AG04449 (cell line): ENCODE measurements around the gene ALG14.

ENCODE experiments used
- CTCF ChIA-PET: fragments of 350-600 bp; formaldehyde crosslinking; extraction: SDS; loops from one replicate; lab custom pipeline; 2021; ENCODE audit warnings: antibody characterized with exemption; lab: Yijun Ruan, JAX
- POLR2A ChIA-PET: fragments of 400-600, 350-600 bp; formaldehyde crosslinking; extraction: SDS; loops from one replicate; lab custom pipeline; 2020; ENCODE audit warnings: antibody characterized with exemption, inconsistent platforms; lab: Yijun Ruan, JAX
- DNase-seq: peaks from one replicate; pipeline ENCODE4 v3.0.0-alpha.2; 2010; ENCODE audit warnings: low read depth, low spot score
- H3K4me3 ChIP-seq: 2 replicates; pipeline ENCODE4 v1.5.1; 2011; ENCODE audit warnings: low read depth, mild to moderate bottlenecking, control low read depth, low read length
- TF ChIP-seq, protein P1 (sequence below): IDR thresholded peaks from one replicate; pipeline ENCODE4 v1.5.1; 2011; ENCODE audit warnings: mild to moderate bottlenecking, moderate library complexity, low read length, control low read depth, inconsistent platforms; ENCODE audit not compliant: insufficient read depth; ENCODE audit errors: missing control alignments

Gene ALG14

DNA sequence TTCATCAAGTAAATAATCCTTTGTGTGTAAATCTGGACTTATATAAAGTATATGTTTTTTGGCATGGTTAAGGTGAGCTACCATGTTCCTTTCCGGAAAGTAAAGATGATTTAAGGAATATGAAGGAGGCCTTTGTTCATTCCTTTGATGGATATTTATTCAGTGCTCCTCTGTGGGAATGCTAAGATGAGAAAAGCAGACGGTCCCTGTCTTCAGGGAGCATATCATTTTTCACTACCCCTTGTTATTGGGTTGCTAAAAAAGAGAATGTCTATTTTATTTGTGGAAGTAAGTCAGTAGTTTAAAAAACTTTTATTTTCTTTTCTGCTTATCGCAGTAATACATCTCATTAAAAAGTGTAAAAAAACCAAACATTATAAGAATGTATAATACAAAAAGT, 110.8 kb downstream of the ALG14 start:
- DNase-seq, result no peak
- CTCF ChIA-PET, result interaction anchor here (1.8 to 3.3 kb wide), 2 partner anchors 79 to 80 kb away, joined by 5 to 10 read pairs; no protein-coding TSS in a partner anchor
- TF ChIP-seq, protein P1, sequence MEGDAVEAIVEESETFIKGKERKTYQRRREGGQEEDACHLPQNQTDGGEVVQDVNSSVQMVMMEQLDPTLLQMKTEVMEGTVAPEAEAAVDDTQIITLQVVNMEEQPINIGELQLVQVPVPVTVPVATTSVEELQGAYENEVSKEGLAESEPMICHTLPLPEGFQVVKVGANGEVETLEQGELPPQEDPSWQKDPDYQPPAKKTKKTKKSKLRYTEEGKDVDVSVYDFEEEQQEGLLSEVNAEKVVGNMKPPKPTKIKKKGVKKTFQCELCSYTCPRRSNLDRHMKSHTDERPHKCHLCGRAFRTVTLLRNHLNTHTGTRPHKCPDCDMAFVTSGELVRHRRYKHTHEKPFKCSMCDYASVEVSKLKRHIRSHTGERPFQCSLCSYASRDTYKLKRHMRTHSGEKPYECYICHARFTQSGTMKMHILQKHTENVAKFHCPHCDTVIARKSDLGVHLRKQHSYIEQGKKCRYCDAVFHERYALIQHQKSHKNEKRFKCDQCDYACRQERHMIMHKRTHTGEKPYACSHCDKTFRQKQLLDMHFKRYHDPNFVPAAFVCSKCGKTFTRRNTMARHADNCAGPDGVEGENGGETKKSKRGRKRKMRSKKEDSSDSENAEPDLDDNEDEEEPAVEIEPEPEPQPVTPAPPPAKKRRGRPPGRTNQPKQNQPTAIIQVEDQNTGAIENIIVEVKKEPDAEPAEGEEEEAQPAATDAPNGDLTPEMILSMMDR, result no peak
- POLR2A ChIA-PET, result no interaction called here
- no peak overlapping the region for H3K4me3 ChIP-seq

DNA sequence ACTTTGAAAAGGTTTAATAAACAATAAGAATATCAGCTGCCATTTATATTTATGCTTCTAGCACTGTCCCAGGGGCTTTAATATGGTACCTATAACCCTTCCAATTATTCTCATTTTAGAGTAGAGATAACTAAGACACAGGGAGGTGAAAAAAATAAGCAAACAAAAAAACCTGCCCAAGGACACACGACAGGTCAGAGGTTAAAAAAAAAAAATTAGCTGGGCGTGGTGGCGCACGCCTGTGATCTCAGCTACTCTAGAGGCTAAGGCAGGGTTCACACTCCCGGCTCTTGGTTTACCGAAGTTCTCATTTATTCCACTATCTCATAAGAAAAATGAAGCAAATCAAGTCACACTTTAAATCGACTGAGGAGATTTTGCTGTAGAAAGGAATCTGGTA, 111.2 kb downstream of the ALG14 start:
- TF ChIP-seq, protein P1, result no peak
- no peak for DNase-seq
- CTCF ChIA-PET, result interaction anchor here (1.8 kb wide), 1 partner anchor 80 kb away, joined by 5 read pairs; no protein-coding TSS in a partner anchor
- H3K4me3 ChIP-seq, result no peak overlapping the region
- POLR2A ChIA-PET, result no interaction called here

DNA sequence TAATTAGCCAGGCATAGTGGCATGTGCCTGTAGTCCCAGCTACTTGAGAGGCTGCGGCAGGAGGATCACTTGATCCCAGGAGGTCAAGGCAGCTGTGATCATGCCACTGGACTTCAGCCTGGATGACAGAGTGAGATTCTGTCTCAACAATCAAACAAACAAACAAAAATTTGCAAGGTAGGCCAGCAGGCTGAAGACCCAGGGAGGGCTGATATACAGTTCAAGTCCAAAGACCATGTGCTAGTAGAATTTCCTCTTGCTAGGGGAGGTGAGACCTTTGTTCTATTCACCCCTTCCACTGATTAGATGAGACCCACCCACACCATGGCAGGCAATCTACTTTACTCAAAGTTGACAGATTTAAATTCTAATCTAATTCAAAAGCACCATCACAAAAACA, 114.7 kb downstream of the ALG14 start:
- CTCF ChIA-PET, result no interaction called here
- DNase-seq, result no peak
- no peak overlapping the region for H3K4me3 ChIP-seq
- TF ChIP-seq, protein P1, result no peak
- POLR2A ChIA-PET, result no interaction called here

DNA sequence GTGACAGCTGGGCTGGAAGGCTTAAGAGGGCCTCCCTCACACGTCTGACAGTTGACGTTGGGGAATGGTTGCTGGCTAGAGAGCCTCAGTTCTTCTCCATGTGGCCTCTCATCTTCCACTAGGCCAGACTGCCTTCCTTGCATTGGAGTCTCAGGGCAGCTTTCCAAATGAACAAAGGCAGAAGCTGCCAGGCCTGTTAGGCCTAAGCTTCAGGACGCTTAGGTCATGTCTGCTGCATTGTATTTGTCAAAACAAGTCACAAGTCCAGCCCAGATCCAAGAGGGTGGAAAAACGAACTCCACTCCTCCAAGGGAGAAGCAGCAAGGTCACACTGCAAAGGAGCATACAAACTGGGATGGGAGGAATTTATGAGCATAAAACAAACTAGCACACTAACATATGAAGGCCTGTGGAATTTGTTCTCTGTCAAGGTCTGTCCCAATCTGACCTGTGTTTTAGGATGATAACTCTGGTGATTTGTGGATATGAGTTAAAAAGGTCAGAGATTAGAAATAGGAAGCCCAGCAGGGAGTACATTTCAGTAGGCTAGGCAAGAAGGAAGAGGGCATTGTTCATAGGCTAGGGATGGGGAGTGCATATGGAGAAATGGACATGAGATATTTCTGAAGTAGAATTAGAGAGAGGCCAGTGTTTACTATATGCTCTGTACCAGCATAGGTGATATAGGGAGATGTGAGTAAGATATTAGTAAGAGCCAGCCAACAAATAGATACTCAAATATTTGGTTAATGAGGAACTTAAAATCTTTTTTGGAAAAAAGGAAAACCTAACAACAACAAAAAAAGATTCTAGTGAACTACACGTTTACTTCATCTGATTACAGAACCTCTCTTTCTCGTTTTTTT, 116.8 kb downstream of the ALG14 start:
- TF ChIP-seq, protein P1, result no peak
- H3K4me3 ChIP-seq, result no peak overlapping the region
- DNase-seq, result no peak
- POLR2A ChIA-PET, result no interaction called here
- CTCF ChIA-PET, result no interaction called here

DNA sequence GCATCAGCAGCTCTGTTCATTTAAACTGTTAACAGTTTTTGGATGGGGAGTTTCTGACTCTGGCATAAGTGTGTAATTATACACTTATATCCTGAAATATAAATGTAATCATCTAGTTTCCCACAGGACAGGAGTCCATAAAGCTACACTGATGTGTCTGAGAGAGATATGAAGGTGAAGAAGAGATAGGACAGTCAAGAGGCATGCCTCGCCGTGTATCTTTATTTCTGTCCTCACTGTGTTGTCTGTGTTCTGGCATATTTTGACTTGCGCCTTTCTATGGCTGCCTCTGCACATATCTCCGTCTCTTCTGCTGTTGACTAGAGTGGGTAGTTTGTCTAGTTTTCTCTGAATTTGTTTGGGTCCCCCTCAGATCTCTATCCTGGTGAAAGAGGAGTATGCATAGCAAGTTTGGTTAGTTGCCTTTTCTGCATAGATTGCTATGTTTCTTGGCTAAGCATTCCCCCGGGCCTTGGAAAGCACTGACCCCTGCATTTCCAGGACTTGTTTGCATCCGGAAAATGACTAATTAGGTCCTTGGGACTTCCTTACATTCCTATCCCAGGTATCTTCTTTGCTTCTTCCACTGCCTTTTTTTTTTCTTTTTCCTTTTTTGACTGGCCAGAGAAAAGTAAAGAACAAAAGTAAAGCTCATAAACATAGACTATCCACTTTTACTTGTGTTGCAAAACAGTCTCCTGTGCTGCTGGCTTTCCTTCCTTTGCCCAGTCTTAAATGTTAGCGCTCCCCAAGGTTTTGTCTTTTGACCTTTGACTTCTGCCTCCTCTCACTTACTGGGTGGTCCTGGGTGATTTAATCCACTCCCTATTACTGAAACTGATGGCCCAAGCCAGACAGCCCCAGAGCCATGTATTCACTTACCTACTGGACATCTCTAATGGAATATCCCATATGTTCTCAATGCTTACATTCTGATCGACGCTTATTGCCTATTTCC, 118.2 kb downstream of the ALG14 start:
- POLR2A ChIA-PET, result no interaction called here

More for the DNA sequence above, 118.2 kb downstream of the ALG14 start:
- TF ChIP-seq, protein P1, result no peak
- no peak for DNase-seq
- CTCF ChIA-PET, result interaction anchor here (1.0 kb wide), 1 partner anchor 8 kb away, joined by 3 read pairs; no protein-coding TSS in a partner anchor
- H3K4me3 ChIP-seq, result no peak overlapping the region
